NOMO-1 treated with dmso at 0.1 percent for 144 hours (cell line): ENCODE measurements around the gene SCART1.
"Not testable (repeated sequence)": the region's sequence is repeated elsewhere in the genome, so short reads cannot be mapped to it uniquely, and the experiment has no call there.

ENCODE experiments used
- DNase-seq: peaks from one replicate; lab custom pipeline; 2025; ENCODE audit not compliant: unreplicated experiment; lab: John Stamatoyannopoulos, UW

The SCART1 gene

GRCh38 chr10:133431888-133432613 is 21.7 kb upstream of the SCART1 start:
- not testable (repeated sequence) for DNase-seq

- DNase-seq: not testable (repeated sequence)
These were observed 21.0 kb upstream of the SCART1 start for GRCh38 chr10:133432789-133433188.

GRCh38 chr10:133438711-133439273 is 15.0 kb upstream of the SCART1 start:
- peak; percentile 32 for DNase-seq

- DNase-seq: no peak
These were observed 14.0 kb upstream of the SCART1 start for GRCh38 chr10:133439517-133440461.

GRCh38 chr10:133440633-133441285 is 13.0 kb upstream of the SCART1 start:
- no peak for DNase-seq

DNA sequence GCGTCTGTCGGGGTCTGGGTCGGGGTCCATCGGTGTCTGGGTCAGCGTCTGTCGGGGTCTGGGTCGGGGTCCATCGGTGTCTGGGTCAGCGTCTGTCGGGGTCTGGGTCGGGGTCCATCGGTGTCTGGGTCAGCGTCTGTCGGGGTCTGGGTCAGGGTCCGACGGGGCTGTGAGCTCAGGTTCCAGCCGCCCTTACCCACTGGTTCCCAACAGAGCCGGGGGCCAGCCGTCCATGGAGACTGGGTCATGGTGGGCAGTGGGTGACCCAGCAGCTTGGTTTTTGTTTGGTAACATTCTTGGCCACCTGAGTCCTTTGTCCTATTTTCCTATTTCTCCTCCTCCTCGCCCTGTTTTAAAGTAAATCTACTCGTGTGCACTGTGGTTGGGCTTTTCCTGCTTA is 12.4 kb upstream of the SCART1 start:
- DNase-seq: not testable (repeated sequence)

- DNase-seq: no peak
These were observed 12.0 kb upstream of the SCART1 start for GRCh38 chr10:133441780-133442179.

DNA sequence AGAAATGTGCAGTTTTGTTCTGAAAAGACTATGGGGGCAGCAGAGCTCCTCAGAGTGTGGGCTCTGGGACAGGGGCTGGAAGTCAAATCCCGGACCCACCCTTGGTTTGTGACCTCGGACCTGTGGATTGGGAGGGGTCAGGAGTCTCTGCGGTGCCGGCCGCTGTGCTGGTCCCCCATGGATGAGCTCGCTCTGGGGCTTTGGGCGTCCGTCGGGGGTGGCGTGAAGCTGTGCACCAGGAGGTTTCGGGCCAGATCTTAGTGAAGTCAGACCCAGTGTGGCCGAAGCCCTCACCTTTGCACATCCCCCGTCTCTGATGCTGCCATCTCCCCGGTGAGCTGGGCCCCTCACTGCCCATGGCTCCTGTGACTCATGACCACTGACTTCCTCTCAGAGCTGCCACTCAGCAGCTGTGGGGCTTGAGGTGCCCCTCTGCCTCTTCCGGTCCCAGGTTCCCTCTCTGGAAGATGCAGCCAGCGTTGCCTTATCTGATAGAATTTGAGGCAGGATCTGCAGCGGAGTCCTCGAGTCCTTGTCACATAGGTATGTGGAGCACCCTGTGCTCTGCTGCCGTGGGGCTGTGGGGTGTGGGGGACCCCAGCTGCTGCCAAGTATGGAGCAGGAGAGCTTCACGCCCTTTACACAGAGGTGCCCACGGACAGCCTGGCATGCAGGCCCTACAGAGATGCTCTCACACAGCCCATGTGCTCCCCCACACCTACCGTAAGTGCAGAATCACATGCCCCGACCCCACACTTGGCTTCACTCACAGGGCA is 11.4 kb upstream of the SCART1 start:
- peak; percentile 82 for DNase-seq

GRCh38 chr10:133442967-133443924 is 10.5 kb upstream of the SCART1 start:
- DNase-seq: no peak

DNA sequence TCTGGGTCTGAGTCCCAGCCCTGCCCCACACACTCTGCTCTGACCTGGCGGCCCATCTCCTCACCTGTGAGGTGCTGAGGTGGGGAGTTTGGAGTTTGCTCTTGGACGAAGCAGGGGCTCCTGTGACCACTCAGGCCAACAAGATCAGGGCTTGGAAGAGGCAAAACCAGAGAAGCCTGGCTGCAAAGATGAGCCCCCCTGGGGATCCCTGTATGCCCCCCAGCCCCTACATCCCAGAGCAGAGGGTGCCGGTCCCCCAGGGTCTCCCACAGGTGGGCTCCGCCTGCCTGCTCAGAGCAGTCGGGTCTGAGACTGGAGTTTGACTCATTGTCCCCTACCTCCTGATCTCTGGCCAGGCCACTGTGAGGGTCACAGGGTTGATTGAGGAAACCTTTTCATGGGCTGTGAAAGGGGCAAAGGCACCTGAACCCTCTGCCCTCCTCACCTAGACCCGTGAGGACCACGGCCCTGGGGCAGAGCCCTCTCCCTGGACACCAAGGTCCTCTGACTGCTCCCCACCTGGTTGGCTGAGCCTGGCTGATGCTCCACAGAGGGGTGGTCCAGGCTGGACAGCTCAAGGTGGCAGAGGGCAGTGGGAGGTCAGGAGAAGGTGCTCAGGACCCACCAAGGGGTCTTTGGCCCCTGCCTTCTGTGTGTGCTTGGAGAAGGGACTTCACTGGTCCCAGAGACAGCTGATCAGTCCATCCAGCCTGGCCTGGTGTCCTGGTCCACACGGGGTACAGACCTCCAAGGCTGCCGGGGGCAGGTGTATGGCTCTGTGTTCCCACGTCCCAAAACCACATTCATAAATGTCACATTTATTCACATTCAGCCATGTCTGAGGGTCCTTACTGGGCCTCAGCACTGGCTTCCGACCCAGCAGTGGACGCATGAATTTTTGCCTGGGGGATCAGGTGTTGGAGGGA is 9.1 kb upstream of the SCART1 start:
- DNase-seq: no peak

DNA sequence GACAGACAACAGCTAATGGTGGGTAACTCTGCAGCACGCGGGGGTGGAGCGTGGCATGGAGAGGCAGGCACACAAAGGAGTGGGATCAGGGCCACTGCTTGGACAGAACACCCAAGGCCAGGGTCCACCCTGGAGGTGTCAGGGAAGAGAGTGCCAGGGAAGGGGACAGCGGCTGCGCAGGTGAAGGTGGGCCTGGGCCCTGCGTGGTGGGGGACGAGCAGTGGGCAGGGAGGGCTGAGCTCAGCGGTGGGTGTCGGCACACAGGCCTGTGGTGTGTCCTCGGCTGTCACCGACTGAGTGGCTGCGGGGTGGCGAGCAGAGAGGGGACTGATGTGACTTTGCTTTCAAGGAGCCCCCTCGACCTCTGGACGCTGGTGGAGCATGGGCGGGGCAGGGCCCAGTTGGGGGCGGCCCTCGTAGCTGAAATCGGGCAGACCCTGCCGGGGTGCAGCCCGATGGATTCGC is 8.4 kb upstream of the SCART1 start:
- no peak for DNase-seq

DNA sequence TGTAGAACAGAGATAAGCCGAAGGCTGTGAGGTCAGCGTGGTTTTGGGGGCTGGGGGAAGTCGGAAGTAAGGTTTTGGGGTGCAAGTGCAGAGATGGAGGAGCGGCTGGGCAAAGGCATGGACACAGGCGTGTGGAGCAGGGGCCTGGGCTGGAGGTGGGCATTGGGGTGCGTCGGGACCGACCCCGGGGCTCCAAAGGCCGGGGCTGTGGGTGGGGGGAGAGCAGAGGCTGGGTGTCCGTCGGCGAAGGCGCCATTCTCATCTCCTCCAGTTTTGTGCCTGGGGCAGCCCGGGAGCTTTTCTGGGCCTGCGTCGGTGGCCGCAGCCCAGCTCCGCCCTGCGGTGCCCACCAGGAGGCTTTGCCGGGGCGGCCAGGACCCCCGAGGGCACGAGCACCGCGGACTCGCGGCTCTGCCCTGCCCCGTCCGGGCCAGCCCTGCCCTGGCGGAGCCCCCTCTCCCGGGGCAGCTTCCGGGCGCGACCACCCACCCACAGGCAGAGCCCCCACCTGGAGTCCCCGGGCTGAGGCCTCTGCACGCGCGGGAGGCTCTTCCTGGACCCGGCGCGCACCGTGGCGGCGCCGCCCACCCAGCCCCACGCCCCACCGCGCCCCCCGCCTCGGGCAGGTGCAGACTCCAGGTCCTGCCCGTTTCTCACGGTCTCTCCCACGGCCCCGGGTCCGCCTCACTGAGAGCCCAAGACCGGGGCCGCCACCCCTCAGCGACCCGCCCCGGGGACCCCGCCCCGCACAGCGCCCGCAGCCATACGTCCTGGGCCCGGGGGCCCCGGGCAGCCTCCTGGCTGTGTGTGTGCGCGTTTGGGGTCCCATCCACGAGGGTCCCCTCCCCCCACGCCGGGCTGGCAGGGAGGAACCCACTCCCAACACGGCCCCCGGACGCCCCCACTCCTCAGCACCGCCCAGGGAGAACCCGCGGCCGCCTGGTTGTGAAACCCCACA is 7.7 kb upstream of the SCART1 start:
- DNase-seq: no peak

DNA sequence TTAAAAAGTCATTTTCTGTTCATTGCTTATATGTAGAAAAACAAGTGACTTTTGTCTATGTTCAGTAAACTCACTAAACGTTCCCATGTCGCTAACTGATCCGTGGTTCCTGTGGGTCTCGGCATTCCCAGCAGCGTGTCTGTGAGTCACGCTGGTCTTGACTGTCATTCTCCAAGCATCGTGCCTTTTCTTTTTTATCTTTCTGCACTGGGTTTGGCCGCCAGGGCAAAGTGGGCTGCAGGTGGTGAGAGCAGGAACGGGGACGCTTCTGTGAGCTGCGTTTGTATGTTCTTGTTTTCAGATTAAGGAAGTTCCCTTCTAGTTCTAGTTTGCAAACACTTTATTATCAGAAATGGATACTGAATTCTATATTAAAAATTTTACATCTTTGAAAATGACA is 6.8 kb upstream of the SCART1 start:
- DNase-seq: no peak

DNA sequence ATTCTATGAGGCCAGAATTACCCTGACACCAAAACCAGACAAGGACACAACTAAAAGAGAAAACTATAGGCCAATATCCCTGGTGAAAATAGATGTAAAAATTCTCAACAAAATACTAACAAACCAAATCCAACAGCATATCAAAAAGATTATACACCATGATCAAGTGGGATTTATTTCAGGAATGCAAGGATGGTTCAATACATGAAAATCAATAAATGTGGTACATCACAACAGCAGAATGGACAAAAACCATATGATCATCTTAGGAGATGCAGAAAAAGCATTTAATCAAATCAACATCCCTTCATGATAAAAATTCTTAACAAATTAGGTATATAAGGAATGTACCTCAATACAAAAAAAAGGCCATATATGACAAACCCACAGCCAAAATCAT is 5.6 kb upstream of the SCART1 start:
- no peak for DNase-seq

DNA sequence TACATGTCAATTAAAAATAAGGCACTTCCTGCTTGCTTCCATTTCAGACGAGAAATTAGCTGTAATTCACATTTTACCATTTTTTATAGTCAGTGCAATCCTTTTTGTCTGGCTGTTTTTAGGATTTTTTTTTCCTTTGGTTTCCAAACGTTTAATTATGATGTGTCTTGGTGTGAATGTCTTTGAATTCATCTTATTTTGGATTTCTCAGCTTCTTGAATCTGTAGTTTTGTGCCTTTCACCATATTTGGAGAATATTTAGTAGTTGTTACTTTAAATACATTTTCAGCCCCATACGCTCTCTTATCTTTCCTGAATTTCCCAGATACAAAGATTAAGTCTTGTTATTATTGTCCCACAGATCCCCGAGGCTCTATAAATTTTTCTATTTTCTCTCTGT is 2.4 kb upstream of the SCART1 start:
- no peak for DNase-seq

DNA sequence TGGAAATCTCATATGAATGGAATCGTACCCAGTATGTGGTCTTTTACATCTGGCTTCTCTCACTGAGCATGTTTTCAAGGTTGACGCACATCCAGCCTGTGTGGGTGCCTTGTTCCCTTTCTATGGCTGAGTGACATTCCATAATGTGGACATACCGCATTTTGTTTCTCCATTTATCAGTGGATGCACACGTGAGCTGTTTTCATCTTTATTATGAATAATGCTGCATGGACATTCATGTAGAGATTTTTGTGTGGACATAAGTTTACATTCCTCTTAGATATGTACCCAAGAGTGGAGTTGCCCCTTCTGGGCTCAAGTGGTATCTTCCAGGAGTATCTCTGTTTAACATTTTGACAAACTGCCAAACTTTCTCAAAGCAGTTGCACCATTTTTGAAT is 1.3 kb upstream of the SCART1 start:
- no peak for DNase-seq
